Esophagus muscularis mucosa (tissue), 3 donors: Measurements from ENCODE around the gene HRH2.

Source experiments
- CTCF ChIP-seq, 3 experiments: fragments of 200-600 bp in 2 of 3; fragments of 450-650 bp in 1 of 3; sonication (generic) in 2 of 3; IDR thresholded peaks; one replicate each; pipeline ENCODE4 v1.5.1; 2017 to 2019; ENCODE audit warnings: antibody characterized with exemption in 3 of 3, mild to moderate bottlenecking in 2 of 3, moderate library complexity in 1 of 3
- POLR2A ChIP-seq: fragments of 450-650 bp; IDR thresholded peaks from one replicate; pipeline ENCODE4 v1.6.1; 2017; ENCODE audit warnings: antibody characterized with exemption, moderate library complexity, mild to moderate bottlenecking, low read depth
- POLR2AphosphoS5 ChIP-seq, 2 donors: sonication (generic); formaldehyde crosslinking; IDR thresholded peaks; one replicate each; pipeline ENCODE4 v1.6.1; 2017; ENCODE audit warnings: antibody characterized with exemption in 2 of 2

- TF ChIP-seq CTCF (IDR thresholded peaks at IDR 0.05), result no peak
- TF ChIP-seq POLR2AphosphoS5 (IDR thresholded peaks at IDR 0.05), result no peak
- no peak for TF ChIP-seq POLR2A
These were observed 24.1 kb downstream of the HRH2 start for GRCh38 chr5:175681968-175682340.
